DND-41 (cell line): ENCODE measurements around the gene SOX13.

Source experiments
- ATAC-seq: fragments of 200-7000 bp; cut with Tn5 transposase; 3 replicates; pipeline ENCODE4 v1.9.1; 2021; ENCODE audit warnings: low read depth; ENCODE audit not compliant: insufficient read depth
- DNase-seq: peaks from one replicate; pipeline ENCODE4 v3.0.0-alpha.2; 2020
- H2AFZ ChIP-seq: 2 replicates; pipeline ENCODE4 v1.6.0; 2012; ENCODE audit warnings: low read depth, low read length
- H3K27ac ChIP-seq: 2 replicates; pipeline ENCODE4 v1.5.1; 2012; ENCODE audit warnings: low read length, inconsistent platforms
- H3K27me3 ChIP-seq: fragments of 200-600 bp; sonication (generic); 2 replicates; pipeline ENCODE4 v1.6.0; 2012; ENCODE audit warnings: low read length, mild to moderate bottlenecking, inconsistent platforms; ENCODE audit not compliant: insufficient read depth, poor library complexity
- H3K36me3 ChIP-seq: 2 replicates; pipeline ENCODE4 v1.5.1; 2012; ENCODE audit warnings: low read length, inconsistent platforms; ENCODE audit not compliant: insufficient read depth
- H3K4me1 ChIP-seq: 2 replicates; pipeline ENCODE4 v1.5.1; 2012; ENCODE audit warnings: mild to moderate bottlenecking, low read length; ENCODE audit not compliant: insufficient read depth
- H3K4me2 ChIP-seq: 2 replicates; pipeline ENCODE4 v1.6.0; 2012; ENCODE audit warnings: mild to moderate bottlenecking, moderate library complexity, low read length, inconsistent platforms; ENCODE audit not compliant: insufficient read depth
- H3K4me3 ChIP-seq, 2 experiments: fragments of 200-600 bp in 1 of 2; shearing (Covaris generic) in 1 of 2; 2 replicates each; pipeline ENCODE4 v1.5.1; 2012 to 2016; ENCODE audit warnings: inconsistent platforms in 2 of 2, low read length in 2 of 2, mild to moderate bottlenecking in 2 of 2, low read depth in 1 of 2, moderate library complexity in 1 of 2
- H3K79me2 ChIP-seq: 2 replicates; pipeline ENCODE4 v1.6.0; 2012; ENCODE audit warnings: low read length, inconsistent platforms; ENCODE audit not compliant: insufficient read depth
- H3K9ac ChIP-seq: 2 replicates; pipeline ENCODE4 v1.6.0; 2012; ENCODE audit warnings: low read depth, mild to moderate bottlenecking, inconsistent platforms, low read length, moderate library complexity
- H3K9me3 ChIP-seq: 2 replicates; pipeline ENCODE4 v1.5.1; 2012; ENCODE audit warnings: low read length, moderate library complexity, mild to moderate bottlenecking, inconsistent platforms; ENCODE audit not compliant: insufficient read depth, severe bottlenecking
- H4K20me1 ChIP-seq: 2 replicates; pipeline ENCODE4 v1.6.0; 2012; ENCODE audit warnings: low read length; ENCODE audit not compliant: insufficient read depth
- EZH2 ChIP-seq: IDR thresholded peaks from 3 replicates; pipeline ENCODE4 v1.6.1; 2012; ENCODE audit warnings: borderline replicate concordance, low read depth, mild to moderate bottlenecking, moderate library complexity, low read length, inconsistent platforms; ENCODE audit not compliant: severe bottlenecking
- TF ChIP-seq, protein P1 (sequence below): IDR thresholded peaks from 2 replicates; pipeline ENCODE4 v1.5.1; 2012; ENCODE audit warnings: borderline replicate concordance, low read length, moderate library complexity, mild to moderate bottlenecking; ENCODE audit not compliant: poor library complexity, severe bottlenecking; ENCODE audit errors: extremely low read depth

The SOX13 gene

DNA sequence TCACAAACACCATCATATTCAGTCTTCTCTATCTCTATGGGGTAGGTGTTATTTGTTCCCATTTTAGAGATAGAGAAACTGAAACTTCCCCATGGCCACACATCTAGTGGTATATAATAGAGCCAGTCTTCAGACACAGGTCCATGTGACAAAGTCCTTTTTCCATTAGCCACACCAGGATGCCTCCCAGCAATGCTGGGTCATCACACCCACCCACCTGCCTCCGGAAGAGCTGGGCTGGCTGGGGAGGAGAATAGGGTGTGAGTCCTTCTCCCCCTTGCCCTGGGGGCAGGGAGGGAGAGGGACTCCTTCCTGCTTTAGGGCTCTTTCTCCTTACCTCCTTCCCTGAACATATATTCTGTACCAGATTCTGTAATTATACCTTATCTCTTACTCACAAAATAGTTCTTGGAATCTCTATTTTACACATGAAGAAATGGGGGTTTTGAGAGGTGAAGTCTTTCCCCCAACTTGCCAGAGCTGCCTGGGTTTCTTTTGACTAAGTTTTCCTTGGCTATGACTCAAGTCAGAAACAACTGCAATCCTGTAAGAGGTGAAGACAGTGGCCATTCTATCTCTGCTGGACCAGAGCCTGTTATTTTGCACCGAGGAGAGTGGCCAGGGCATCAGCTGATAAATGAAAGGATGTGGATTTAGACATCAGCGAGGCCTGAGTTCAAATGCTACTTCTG is 30.0 kb downstream of the SOX13 start:
- Histone ChIP-seq H4K20me1 (no peaks in the 10 kb centered on the region), H2AFZ (no peak overlapping the region), H3K4me3 (no peak overlapping the region), H3K4me1 (peaks cover 15% of the 10 kb centered on the region), H3K27ac (no peak overlapping the region), H3K9ac (no peak overlapping the region), H3K27me3 (no peaks in the 10 kb centered on the region), H3K4me2 (no peak overlapping the region), H3K9me3 (no peaks in the 10 kb centered on the region), H3K79me2 (no peaks in the 10 kb centered on the region), H3K36me3 (no peaks in the 10 kb centered on the region)
- no peak for ATAC-seq
- no peak for TF ChIP-seq EZH2
- TF ChIP-seq, protein P1, sequence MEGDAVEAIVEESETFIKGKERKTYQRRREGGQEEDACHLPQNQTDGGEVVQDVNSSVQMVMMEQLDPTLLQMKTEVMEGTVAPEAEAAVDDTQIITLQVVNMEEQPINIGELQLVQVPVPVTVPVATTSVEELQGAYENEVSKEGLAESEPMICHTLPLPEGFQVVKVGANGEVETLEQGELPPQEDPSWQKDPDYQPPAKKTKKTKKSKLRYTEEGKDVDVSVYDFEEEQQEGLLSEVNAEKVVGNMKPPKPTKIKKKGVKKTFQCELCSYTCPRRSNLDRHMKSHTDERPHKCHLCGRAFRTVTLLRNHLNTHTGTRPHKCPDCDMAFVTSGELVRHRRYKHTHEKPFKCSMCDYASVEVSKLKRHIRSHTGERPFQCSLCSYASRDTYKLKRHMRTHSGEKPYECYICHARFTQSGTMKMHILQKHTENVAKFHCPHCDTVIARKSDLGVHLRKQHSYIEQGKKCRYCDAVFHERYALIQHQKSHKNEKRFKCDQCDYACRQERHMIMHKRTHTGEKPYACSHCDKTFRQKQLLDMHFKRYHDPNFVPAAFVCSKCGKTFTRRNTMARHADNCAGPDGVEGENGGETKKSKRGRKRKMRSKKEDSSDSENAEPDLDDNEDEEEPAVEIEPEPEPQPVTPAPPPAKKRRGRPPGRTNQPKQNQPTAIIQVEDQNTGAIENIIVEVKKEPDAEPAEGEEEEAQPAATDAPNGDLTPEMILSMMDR = no peak
- DNase-seq = no peak

- no peak for TF ChIP-seq EZH2
- TF ChIP-seq, protein P1 = no peak
- H3K4me3 ChIP-seq = no peak overlapping the region
- no peak overlapping the region for H3K4me2 ChIP-seq
- no peak for ATAC-seq
- H3K27ac ChIP-seq = no peak overlapping the region
- no peak for DNase-seq
- no peaks in the 10 kb centered on the region for H4K20me1 ChIP-seq
- H3K9me3 ChIP-seq = no peaks in the 10 kb centered on the region
- no peaks in the 10 kb centered on the region for H3K79me2 ChIP-seq
- H3K9ac ChIP-seq = no peak overlapping the region
- peaks cover 15% of the 10 kb centered on the region for H3K4me1 ChIP-seq
- H2AFZ ChIP-seq = no peak overlapping the region
- H3K36me3 ChIP-seq = no peaks in the 10 kb centered on the region
- no peaks in the 10 kb centered on the region for H3K27me3 ChIP-seq
Observed at GRCh38 chr1:204103431-204103741, 30.5 kb downstream of the SOX13 start.

DNA sequence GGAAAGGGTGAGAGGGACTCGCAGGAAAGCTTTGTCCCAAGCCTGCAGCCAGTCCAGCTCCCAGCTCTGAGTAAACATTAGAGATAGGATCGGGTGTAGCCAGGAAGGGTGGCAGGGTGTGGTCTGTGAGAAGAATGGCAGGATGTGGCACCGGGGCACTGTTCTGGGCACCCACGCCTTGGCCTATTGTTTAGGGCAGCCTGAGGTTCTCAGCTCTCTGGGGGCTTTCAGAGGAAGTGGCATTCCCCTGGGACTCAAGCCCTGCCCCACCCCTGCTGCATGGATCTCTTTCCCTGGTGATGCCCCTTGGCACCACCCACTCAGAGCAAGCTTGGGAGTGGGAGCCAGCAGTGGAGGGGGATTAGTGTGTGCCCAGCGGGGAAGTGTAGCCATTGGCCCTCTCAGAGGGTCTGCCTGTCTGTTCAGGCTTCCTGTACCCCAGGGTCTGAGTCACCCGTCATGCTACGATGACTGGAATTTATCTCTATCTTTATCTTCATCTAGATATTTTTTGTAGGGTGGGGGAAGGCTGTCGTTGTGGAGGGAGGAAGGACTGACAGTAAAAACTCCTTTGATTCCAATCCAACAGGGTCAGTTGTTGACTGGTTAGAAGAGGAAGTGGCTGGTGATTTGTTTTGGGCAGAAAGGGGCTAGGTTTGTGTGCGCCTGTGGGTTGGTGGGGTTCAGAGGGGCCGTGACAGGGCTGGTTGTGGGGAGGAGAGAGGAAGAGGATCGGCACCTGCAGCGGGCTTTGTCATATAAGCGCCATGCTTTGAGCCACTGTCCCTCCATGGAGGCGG is 31.6 kb downstream of the SOX13 start:
- peaks cover 15% of the 10 kb centered on the region for H3K4me1 ChIP-seq
- ATAC-seq (peak; percentile 77), DNase-seq (peak; percentile 52)
- H3K27ac ChIP-seq = no peak overlapping the region
- H2AFZ ChIP-seq = no peak overlapping the region
- no peak overlapping the region; the same call in none of the 2 replicates for H3K4me2 ChIP-seq
- no peaks in the 10 kb centered on the region for H3K36me3 ChIP-seq
- no peaks in the 10 kb centered on the region for H4K20me1 ChIP-seq
- TF ChIP-seq EZH2 = no peak
- TF ChIP-seq, protein P1 = no peak
- H3K27me3 ChIP-seq = no peaks in the 10 kb centered on the region
- H3K9ac ChIP-seq = no peak overlapping the region
- H3K79me2 ChIP-seq = no peaks in the 10 kb centered on the region
- H3K4me3 ChIP-seq = no peak overlapping the region
- no peaks in the 10 kb centered on the region for H3K9me3 ChIP-seq
